Measurements from ENCODE around the gene ATP5ME. TPM values are rescaled to one million over a fixed set of nuclear protein-coding genes. Genes with fewer than 3 reads are reported as not detected.
A peak's percentile ranks its signal among the peaks of the same experiment; 100 is the strongest.

The ATP5ME gene
- total and polyA plus RNA-seq, 4 donors, result 31.4 to 621 (median 169) TPM

GRCh38 chr4:702618-703048 is 28.6 kb upstream of the ATP5ME start:
- DNase-seq (ENCODE audit: low spot score), result peak; percentile 72
- TF ChIP-seq HNF4A (conservative IDR thresholded peaks at IDR 0.05) (no peak), SP1 (IDR thresholded peaks at IDR 0.05) (no peak), EGR1 (IDR thresholded peaks at IDR 0.05; ENCODE audit: low read depth in 2 of 2) (no peak), ATF3 (IDR thresholded peaks at IDR 0.05) (no peak), REST (IDR thresholded peaks at IDR 0.05) (no peak), TAF1 (conservative IDR thresholded peaks at IDR 0.05) (no peak), CTCF (IDR thresholded peaks at IDR 0.05; ENCODE audit: low read depth, low read length, missing input control) (no peak)
- 81% methylated on average over 7 of the region's 7 CpGs for WGBS
- Histone ChIP-seq H3K9me3 (ENCODE audit: control insufficient read depth in 4 of 4, low read length in 3 of 4) (no peaks in the 10 kb centered on the region), H3K36me3 (ENCODE audit: control insufficient read depth in 4 of 4, insufficient read depth in 3 of 4, low read depth in 1 of 4, low read length in 3 of 4) (no peaks in the 10 kb centered on the region), H3K27me3 (ENCODE audit: control insufficient read depth in 4 of 4, insufficient read depth in 4 of 4, low read length in 3 of 4) (no peaks in the 10 kb centered on the region), H3K27ac (ENCODE audit: low read depth in 1 of 2, low read length in 2 of 2) (no peak overlapping the region), H3K4me3 (ENCODE audit: low read depth in 1 of 3, low read length in 3 of 3) (no peak overlapping the region), H3K9ac (ENCODE audit: low read depth in 1 of 2, low read length in 2 of 2) (no peak overlapping the region), H3K4me1 (ENCODE audit: control insufficient read depth in 4 of 4, insufficient read depth in 4 of 4, low read length in 3 of 4) (peaks cover 6 to 20% (median 12%) of the 10 kb centered on the region in 4 donors)

GRCh38 chr4:700587-701264 is 26.6 kb upstream of the ATP5ME start:
- TF ChIP-seq ATF3 (IDR thresholded peaks at IDR 0.05) (no peak), FOXA2 (IDR thresholded peaks at IDR 0.05) (no peak), ZBTB33 (IDR thresholded peaks at IDR 0.05) (no peak), TAF1 (conservative IDR thresholded peaks at IDR 0.05) (no peak), RXRA (IDR thresholded peaks at IDR 0.05) (no peak), REST (IDR thresholded peaks at IDR 0.05) (no peak), JUND (IDR thresholded peaks at IDR 0.05) (no peak), YY1 (IDR thresholded peaks at IDR 0.05) (no peak), GABPA (IDR thresholded peaks at IDR 0.05 in 1 of 2, conservative IDR thresholded peaks at IDR 0.05 in 1 of 2) (no peak), EGR1 (IDR thresholded peaks at IDR 0.05; ENCODE audit: low read depth in 2 of 2) (no peak), FOXA1 (IDR thresholded peaks at IDR 0.05) (no peak), HNF4A (conservative IDR thresholded peaks at IDR 0.05) (no peak), RAD21 (IDR thresholded peaks at IDR 0.05) (no peak), NR2F2 (IDR thresholded peaks at IDR 0.05) (no peak)
- H3K9ac ChIP-seq (ENCODE audit: low read depth in 1 of 2, low read length in 2 of 2), result no peak overlapping the region

More at GRCh38 chr4:700587-701264, 26.6 kb upstream of the ATP5ME start:
- no peaks in the 10 kb centered on the region for H3K27me3 ChIP-seq (ENCODE audit: control insufficient read depth in 4 of 4, insufficient read depth in 4 of 4, low read length in 3 of 4)
- no peak overlapping the region for H3K4me3 ChIP-seq (ENCODE audit: low read depth in 1 of 3, low read length in 3 of 3)
- no peaks in the 10 kb centered on the region for H3K36me3 ChIP-seq (ENCODE audit: control insufficient read depth in 4 of 4, insufficient read depth in 3 of 4, low read depth in 1 of 4, low read length in 3 of 4)
- no peak overlapping the region for H3K27ac ChIP-seq (ENCODE audit: low read depth in 1 of 2, low read length in 2 of 2)
- H3K9me3 ChIP-seq (ENCODE audit: control insufficient read depth in 4 of 4, low read length in 3 of 4), result no peaks in the 10 kb centered on the region
- no peak for DNase-seq (ENCODE audit: low spot score)
- H3K4me1 ChIP-seq (ENCODE audit: control insufficient read depth in 4 of 4, insufficient read depth in 4 of 4, low read length in 3 of 4), result peaks cover 0 to 11% (median 6%) of the 10 kb centered on the region in 4 donors
- WGBS, result 78% methylated on average over 16 of the region's 16 CpGs

Measured in liver (tissue), 9 donors.